Astrocyte of the hippocampus (primary cell): Measurements from ENCODE around the gene WDR44.
"Not testable (repeated sequence)": the region's sequence is repeated elsewhere in the genome, so short reads cannot be mapped to it uniquely, and the experiment has no call there.

Experiments
- DNase-seq: peaks from one replicate; pipeline ENCODE4 v3.0.0; 2011; ENCODE audit warnings: low read depth, low spot score

The WDR44 gene

GRCh38 chrX:118356154-118356701, 10.3 kb downstream of the WDR44 start:
- DNase-seq, result peak; percentile 5

DNA sequence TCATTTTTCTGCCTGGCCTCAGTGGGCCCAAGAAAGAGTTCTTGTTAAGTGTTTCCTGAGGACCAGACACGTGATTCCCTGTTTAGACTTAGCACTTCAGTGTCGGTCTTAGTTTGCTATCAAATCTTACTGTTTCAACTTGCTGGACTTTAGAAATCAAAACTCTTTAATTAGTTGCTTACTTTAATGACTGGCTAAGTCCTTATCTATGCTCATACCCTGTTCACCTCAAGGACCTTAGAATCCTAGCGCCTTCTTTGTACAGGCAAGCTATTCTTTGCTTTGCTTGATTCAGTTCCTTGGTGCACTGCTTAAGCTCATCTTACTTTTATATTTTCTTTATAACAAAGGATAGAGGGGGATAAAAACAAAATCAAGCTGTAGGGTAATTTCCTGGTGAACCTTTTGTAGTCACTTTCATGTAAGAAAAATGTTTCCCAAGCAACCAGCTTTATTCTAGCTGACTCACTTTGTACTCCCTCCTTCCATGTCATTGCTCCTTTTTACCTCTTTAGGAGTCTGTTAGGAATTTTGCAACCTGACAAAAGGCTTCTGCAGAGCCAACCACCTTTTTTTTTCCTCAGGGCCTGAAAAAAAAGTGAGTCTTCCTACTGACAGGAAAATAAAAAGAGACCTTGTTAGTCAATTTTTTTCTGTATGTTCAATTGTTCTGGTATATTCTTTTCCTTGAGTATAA, 14.7 kb downstream of the WDR44 start:
- peak; percentile 54 for DNase-seq

GRCh38 chrX:118364261-118364660, 18.4 kb downstream of the WDR44 start:
- no peak for DNase-seq

- DNase-seq, result no peak
Measured at GRCh38 chrX:118367338-118367737, 21.4 kb downstream of the WDR44 start.

DNA sequence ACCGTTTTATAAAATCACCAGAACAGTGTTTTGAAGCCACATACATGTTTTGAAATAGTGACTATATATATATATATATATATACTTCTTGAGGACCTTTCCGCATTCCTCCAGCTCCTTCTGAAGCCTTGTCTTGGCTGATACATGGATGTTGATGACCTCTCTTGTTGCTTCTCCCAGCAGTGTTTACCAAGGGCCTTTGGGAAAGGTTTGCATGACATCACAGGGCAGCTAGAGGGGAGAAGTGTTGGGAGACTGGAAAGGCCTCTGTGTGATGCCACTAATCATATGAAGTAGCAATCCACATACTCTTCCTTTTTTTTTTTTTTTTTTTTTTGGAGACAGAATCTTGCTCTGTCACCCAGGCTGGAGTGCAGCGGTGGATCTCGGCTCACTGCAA, 22.5 kb downstream of the WDR44 start:
- DNase-seq, result no peak

- DNase-seq, result no peak
Measured at GRCh38 chrX:118370921-118371624, 25.2 kb downstream of the WDR44 start.

DNA sequence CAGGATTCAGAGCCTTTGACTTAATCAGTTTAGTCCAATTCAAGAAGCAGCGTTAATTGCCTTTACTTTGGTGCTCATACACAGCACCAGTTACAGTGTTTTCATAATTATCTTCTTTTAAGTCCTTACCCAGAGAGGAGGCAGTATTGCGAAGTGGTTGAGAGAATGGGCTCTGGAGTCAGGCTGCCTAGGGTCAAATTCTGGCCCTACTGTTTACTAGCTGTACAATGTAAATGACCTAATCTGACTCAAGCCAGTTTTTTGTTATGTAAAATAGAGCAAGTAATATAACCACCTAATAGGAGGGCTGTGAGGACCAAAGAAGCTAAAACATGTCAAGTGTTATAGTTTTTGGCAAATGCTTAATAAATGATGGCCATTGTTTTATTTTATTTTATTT, 27.6 kb downstream of the WDR44 start:
- no peak for DNase-seq

GRCh38 chrX:118383120-118383519, 37.2 kb downstream of the WDR44 start:
- peak; percentile 59 for DNase-seq

DNA sequence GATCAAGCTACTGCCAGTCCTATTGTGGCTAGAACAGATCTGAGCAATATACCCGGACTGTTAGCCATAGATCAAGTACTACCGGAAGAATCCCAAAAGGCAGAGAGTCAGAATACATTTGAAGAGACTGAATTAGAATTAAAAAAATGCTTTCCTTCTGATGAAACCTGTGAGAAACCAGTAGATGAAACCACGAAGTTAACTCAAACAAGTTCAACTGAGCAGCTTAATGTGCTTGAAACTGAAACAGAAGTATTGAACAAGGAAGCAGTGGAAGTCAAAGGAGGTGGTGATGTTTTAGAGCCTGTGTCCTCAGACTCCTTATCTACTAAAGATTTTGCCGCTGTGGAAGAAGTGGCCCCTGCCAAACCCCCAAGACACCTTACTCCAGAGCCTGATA, 46.8 kb downstream of the WDR44 start:
- DNase-seq, result peak; percentile 28

- DNase-seq, result no peak
Measured at GRCh38 chrX:118396113-118396512, 50.2 kb downstream of the WDR44 start.

DNA sequence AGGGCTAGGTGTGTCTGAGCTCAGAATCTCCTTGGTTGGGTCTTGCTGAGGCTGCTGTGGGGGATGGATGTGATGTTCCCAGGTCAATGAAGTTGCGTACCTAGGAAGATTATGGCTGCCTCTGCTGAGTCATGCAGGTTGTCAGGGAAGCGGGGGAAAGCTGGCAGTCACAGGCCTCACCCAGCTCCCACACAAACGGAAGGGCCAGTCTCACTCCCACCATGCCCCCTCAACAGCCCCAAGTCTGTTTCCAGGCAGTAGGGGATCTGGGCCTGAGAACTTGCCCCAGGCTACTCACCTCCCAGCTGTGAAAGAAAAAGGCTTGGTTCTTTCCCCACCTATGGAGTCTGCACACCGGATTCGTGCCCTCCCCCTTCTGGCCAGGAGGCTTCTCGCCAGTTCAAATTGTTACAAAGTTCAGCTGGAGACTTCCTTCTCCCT, 72.9 kb downstream of the WDR44 start:
- DNase-seq, result no peak

DNA sequence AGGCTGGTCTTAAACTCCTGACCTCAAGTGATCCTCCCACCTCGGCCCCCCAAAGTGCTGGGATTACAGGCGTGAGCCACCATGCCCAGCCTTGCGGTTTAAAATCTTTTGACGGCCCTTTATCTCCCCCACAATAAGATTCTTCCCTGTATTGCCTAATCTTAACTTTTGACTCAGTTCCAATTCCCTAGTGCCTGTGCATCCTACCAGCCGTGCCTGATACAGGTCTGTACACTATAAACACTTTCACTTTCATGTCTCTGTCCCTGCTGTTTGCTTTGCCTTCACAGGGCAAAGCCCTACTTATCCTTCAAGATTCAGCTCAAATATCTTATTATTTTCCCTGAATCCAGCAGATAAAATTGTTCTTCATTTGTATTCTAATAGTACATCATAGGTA, 74.6 kb downstream of the WDR44 start:
- peak; percentile 33 for DNase-seq

DNA sequence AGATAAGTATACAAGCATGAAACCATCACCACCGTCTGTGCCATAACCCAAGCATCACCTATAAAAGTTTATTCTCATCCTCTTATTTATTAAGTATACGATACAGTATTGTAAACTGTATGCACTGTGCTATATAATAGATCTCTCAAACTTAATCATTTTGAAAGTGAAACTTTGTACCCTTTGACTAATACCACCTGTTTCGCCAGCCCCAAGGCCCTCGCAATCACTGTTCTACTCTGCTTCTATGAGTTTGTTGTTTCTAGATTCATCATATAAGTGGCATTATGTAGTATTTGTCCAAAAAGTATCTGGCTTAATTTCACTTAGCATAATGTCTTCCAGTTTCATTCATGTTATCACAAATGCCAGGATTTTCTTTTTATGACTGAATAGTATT, 77.7 kb downstream of the WDR44 start:
- no peak for DNase-seq

DNA sequence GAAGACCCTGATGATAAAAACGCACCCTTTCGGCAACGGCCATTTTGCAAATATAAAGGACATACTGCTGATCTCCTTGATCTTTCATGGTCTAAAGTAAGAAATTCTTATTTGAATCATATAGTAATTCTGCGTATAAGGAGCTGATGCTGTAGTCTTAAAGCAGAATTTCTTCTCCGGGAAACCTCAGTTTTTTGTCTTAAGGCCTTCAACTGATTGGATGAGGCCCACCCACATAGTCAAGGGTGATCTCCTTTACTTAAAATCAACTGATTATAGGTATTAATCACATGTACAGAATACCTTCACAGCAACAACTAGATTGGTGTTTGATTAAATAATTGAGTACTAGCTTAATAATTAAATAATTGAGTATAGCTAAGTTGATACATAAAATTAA, 86.9 kb downstream of the WDR44 start:
- no peak for DNase-seq

DNA sequence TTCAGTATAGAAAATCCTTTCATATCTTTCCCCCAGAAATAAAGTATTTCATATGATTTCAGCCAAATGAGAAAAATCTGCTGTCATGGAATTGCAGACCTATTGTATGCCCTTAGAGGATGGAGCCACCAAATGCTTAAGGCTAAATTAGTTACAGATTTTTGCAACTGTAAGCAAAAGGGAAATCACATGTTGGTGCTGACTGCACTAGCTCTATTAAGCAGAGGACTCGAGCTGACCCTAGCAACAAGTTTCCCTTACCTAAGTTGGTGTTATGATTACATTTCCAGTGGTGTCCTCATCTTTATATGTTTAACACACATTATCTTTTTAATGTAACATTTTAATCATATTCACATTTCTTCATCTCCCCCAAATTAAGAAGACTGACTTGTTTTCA, 91.4 kb downstream of the WDR44 start:
- no peak for DNase-seq

DNA sequence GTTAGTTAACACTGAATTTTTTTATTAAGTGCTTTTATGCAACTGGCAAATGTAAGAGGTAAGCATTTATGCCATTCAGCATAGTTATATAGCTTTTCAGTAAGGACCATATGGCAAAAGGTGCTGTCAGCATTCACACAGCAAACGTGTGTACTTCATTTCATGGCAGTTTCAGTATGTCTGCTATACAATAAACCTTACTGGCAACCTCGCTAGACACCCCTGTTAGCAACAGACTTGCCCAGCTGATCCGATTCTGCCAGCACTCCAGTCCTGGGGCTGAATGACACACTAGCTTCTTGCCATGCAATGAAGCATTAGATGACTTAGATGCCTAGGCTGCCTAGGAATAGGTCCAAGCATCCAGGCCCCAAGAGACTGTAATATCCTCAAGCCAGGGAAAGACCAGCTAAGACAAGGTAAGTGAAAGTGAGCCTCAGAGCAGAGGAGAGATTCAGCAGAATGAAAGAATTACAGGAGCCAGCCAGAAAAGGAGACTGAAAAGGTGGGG, 102.4 kb downstream of the WDR44 start:
- peak; percentile 10 for DNase-seq

- DNase-seq, result no peak
Measured at GRCh38 chrX:118455013-118455412, 109.1 kb downstream of the WDR44 start.

DNA sequence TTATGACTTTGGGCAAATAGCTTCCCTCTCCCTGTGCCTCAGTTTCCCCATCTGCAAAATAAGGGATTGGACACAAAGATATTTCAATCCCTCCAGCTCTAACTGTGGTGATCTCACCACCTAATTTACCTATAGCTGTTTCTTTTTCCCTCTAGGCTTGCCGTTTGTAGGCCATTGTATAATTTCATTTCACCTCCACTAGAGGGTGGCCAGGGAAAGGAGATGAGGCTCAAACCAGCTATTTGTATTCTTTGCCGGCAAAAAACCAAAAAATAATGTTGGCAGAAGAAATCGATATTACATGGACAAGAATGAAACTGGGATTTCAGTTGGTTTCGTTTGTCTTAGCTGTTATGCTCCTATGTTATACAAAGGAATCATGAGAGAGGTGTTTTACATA, 113.6 kb downstream of the WDR44 start:
- DNase-seq, result peak; percentile 53

DNA sequence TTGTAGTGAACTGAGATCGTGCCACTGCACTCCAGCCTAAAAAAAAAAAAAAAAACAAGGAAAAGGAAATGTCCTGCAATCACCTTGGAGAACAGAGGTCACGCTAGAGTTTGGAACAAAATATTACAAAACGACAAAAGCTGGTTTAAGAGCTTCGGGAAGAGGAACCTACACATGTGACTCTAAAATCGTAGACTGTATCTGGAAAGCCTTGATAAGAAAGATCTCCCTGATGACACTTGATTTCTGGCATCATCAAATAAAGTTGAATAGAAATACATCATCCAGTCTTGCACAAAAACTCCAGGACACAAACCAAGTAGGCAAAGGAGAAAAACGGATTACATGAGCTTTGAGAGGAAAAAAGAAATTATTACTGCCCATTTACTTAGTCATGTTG, 118.6 kb downstream of the WDR44 start:
- DNase-seq, result no peak

GRCh38 chrX:118468122-118468521, 122.2 kb downstream of the WDR44 start:
- DNase-seq, result no peak

DNA sequence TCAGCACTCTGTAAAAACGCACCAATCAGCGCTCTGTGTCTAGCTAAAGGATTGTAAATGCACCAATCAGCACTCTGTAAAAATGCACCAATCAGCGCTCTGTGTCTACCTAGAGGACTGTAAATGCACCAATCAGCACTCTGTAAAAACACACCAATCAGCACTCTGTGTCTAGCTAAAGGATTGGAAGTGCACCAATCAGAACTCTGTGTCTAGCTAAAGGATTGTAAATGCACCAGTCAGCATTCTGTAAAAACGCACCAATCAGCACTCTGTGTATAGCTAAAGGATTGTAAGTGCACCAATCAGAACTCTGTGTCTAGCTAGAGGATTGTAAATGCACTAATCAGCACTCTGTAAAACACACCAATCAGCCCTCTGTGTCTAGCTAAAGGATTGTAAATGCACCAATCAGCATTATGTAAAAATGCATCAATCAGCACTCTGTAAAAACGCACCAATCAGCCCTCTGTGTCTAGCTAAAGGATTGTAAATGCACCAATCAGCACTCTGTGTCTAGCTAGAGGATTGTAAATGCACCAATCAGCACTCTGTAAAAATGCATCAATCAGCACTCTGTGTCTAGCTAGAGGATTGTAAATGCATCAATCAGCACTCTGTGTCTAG, 124.9 kb downstream of the WDR44 start:
- not testable (repeated sequence) for DNase-seq

DNA sequence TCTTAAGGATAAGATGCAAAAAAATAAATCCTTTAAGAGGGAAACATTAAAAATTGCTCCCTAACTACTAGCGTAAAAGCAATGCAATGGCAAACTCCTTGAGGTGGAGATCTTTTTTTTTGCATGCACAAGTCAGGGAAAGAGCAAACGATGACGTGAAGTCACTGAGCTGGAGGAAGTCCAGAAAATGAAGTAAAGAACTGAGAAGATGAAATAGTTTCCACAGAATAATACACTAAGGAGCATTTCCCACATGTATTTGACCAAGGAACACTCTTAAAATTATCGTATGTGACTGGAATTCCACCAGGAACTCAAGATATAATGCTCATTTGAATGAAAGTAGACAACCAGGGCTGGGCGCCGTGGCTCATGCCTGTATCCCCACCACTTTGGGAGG, 128.7 kb downstream of the WDR44 start:
- DNase-seq, result no peak
